ENCODE data around the gene EPS15. TPM values are rescaled to one million over a fixed set of nuclear protein-coding genes. Genes with fewer than 3 reads are reported as not detected.

The EPS15 gene
- total and polyA plus RNA-seq, 2 of the 8 experiments (the other 6 are each of a cell fraction or from before 2014, with no cell fraction given): 15.9 to 57.2 TPM

DNA sequence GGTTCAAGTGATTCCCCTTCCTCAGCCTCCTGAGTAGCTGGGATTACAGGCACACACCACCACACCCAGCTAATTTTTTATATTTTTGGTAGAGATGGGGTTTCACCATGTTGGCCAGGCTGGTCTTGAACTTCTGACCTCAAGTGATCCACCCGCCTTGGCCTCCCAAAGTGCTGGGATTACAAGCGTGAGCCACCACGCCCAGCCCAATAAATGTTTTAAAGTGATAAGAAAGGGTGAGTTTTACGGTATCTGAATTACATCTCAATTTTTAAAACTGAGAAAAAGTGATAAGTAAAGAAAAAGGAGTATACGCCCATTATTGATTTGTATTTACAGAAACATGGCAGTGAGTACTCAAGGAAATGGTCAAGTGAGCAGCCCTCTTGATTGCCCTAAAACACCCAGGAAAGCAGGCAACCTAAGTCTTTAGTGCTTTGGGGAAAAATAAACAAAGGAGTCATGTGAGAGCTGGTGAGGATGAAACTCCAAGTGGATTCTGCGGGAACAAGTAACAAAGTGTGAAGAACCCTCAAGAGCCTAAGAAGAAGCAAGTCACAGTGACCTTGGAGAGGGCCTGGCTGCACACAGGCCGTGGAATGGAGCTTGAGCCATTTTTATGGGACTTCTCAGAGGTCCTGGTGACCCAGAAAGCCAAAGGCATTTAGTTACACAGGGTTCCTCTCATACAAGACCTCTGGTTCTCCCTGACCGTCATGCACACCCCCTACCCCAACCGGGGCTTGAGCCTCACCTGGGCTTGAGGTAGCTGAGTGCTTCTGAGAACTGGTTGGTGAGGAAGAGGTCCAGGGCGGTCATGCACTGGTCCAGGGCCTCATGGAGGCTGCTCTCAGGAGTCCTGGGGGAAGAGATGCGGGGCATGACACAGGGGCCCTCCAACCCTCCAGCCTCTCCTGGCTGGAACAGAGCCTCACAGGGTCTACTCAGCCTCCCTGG lies 197.8 kb downstream of the EPS15 start:
- H4K8ac ChIP-seq (ENCODE audit: extremely low read depth, insufficient read depth, low read length): no peak overlapping the region; the same call in 1 of the 2 replicates
- TF ChIP-seq POLR2A (IDR thresholded peaks at IDR 0.05; ENCODE audit: control extremely low read depth in 1 of 2, low read depth in 2 of 2, low read length in 2 of 2) (no peak), E2F6 (IDR thresholded peaks at IDR 0.05) (peak; percentile 24; the same call in 1 of the 2 replicates)
- no peak overlapping the region for H2AK5ac ChIP-seq (ENCODE audit: low read depth, low read length)
- H2BK5ac ChIP-seq (ENCODE audit: low read depth, low read length): 0 out of 2 replicates have a peak overlapping the region, but pooled peaks have one; percentile 8
- H2BK15ac ChIP-seq (ENCODE audit: low read length): no peak overlapping the region
- H3K79me1 ChIP-seq (ENCODE audit: low read depth, low read length): no peaks in the 10 kb centered on the region
- H3K4me2 ChIP-seq (ENCODE audit: insufficient read depth in 1 of 2, low read depth in 2 of 2, low read length in 2 of 2): no peak overlapping the region
- no peak overlapping the region for H3K4me3 ChIP-seq (ENCODE audit: extremely low read depth in 1 of 4, insufficient read depth in 2 of 4, low read depth in 3 of 4, low read length in 4 of 4)
- ChIA-PET POLR2A (ENCODE audit: partially characterized antibody) (interaction anchor here (0.8 kb wide), 2 partner anchors 16 to 24 kb away, joined by 3 read pairs; no protein-coding TSS in a partner anchor), CTCF (ENCODE audit: partially characterized antibody) (interaction anchor here (0.5 to 1.8 kb wide), 3 partner anchors 9 to 115 kb away, joined by 3 to 8 read pairs (median 4); no protein-coding TSS in a partner anchor)
- no peak overlapping the region for H3K27ac ChIP-seq (ENCODE audit: low read depth, low read length)
- H3K18ac ChIP-seq (ENCODE audit: extremely low read depth, low read length): no peak overlapping the region
- H3K4me1 ChIP-seq (replicated peaks in 1 of 4; ENCODE audit: control insufficient read depth in 3 of 4, insufficient read depth in 4 of 4, low read length in 3 of 4): peaks cover 0 to 10% (median 1%) of the 10 kb centered on the region in 4 experiments; a peak in 2 of 7 replicates
- FAIRE-seq (no peak), DNase-seq (ENCODE audit: low read depth in 1 of 2, low spot score in 2 of 2) (no peak)
- H3K9ac ChIP-seq (replicated peaks in 1 of 4; ENCODE audit: extremely low read depth in 1 of 4, low read depth in 3 of 4, low read length in 3 of 4): no peak overlapping the region
- H3K4ac ChIP-seq (replicated peaks; ENCODE audit: insufficient read length, low read depth, low read length): no peak overlapping the region
- 92 to 100% methylated on average over 1 to 10 of the region's 11 CpGs for WGBS, 2 experiments (ENCODE audit: extremely low coverage in 1 of 2, insufficient coverage in 1 of 2, insufficient read length in 1 of 2, insufficient replicate concordance in 2 of 2, low coverage in 1 of 2, low lambda C conversion rate in 2 of 2, missing lambda C conversion rate in 1 of 2)
- no peaks in the 10 kb centered on the region for H3K27me3 ChIP-seq (replicated peaks in 1 of 4; ENCODE audit: control insufficient read depth in 3 of 4, extremely low read depth in 1 of 4, insufficient read depth in 3 of 4, low read length in 3 of 4)
- no peak overlapping the region for H3K14ac ChIP-seq (ENCODE audit: insufficient read length)
- no peaks in the 10 kb centered on the region for H3K9me3 ChIP-seq (ENCODE audit: insufficient read depth in 2 of 2, low read depth in 1 of 2, low read length in 1 of 2)
- no peak overlapping the region for H3K23ac ChIP-seq (ENCODE audit: insufficient read length)
- H4K20me1 ChIP-seq (replicated peaks in 1 of 2; ENCODE audit: control insufficient read depth in 1 of 2, insufficient read depth in 2 of 2, low read length in 2 of 2): no peaks in the 10 kb centered on the region
- H3K23me2 ChIP-seq (ENCODE audit: low read depth, low read length): no peaks in the 10 kb centered on the region; the same call in 1 of the 2 replicates
- H3K79me2 ChIP-seq (ENCODE audit: control insufficient read depth in 1 of 2, insufficient read depth in 2 of 2, low read length in 2 of 2): no peaks in the 10 kb centered on the region
- H2AFZ ChIP-seq (ENCODE audit: low read length): no peak overlapping the region
- H3K36me3 ChIP-seq (ENCODE audit: control insufficient read depth in 2 of 4, insufficient read depth in 4 of 4, low read length in 3 of 4): no peaks in the 10 kb centered on the region
- no peak overlapping the region for H4K5ac ChIP-seq (ENCODE audit: insufficient read length, low read depth, low read length)
- H4K91ac ChIP-seq (replicated peaks; ENCODE audit: insufficient read length, low read length): no peak overlapping the region
- no peak overlapping the region for H2BK12ac ChIP-seq (ENCODE audit: low read depth, low read length)
- no peak overlapping the region for H2BK120ac ChIP-seq (replicated peaks; ENCODE audit: low read depth, low read length)
- H3K56ac ChIP-seq (replicated peaks; ENCODE audit: insufficient read length, low read depth, low read length): no peak overlapping the region
- H2BK20ac ChIP-seq (ENCODE audit: low read length): no peak overlapping the region

Data from H1 (cell line).